SK-N-SH (cell line): ENCODE measurements around the gene ARID1B.

ENCODE experiments used
- EP300 ChIP-seq, 2 experiments: IDR thresholded peaks; 2 replicates each; pipeline versions ENCODE4 v1.4.0 to v1.6.1; 2012; ENCODE audit warnings: borderline replicate concordance in 1 of 2, low read depth in 1 of 2, low read length in 1 of 2
- EZH2phosphoT487 ChIP-seq: fragments of 200-600 bp; sonication (generic); IDR thresholded peaks from 2 replicates; pipeline ENCODE4 v1.6.1; 2017; ENCODE audit warnings: low read depth, mixed run types, mild to moderate bottlenecking, antibody characterized with exemption, moderate library complexity, borderline replicate concordance
- JUND ChIP-seq: IDR thresholded peaks from 2 replicates; pipeline ENCODE4 v1.4.0; 2012
- MXI1 ChIP-seq: IDR thresholded peaks from 2 replicates; pipeline ENCODE4 v1.6.1; 2012; ENCODE audit warnings: mild to moderate bottlenecking, low read depth, low read length, improper control_type of control experiment
- NFIC ChIP-seq: IDR thresholded peaks from 2 replicates; pipeline ENCODE4 v1.4.0; 2012; ENCODE audit warnings: borderline replicate concordance
- POLR2AphosphoS5 ChIP-seq: IDR thresholded peaks from 2 replicates; pipeline ENCODE4 v1.6.1; 2012; ENCODE audit warnings: low read depth, low read length
- RAD21 ChIP-seq: IDR thresholded peaks from 2 replicates; pipeline ENCODE4 v1.6.1; 2012; ENCODE audit warnings: mild to moderate bottlenecking, low read length
- RFX5 ChIP-seq: IDR thresholded peaks from 2 replicates; pipeline ENCODE4 v1.6.1; 2012; ENCODE audit warnings: mild to moderate bottlenecking, improper control_type of control experiment, low read length
- YY1 ChIP-seq: IDR thresholded peaks from 2 replicates; pipeline ENCODE4 v1.4.0; 2012; ENCODE audit warnings: low read depth, mild to moderate bottlenecking
- TF ChIP-seq, protein P1 (sequence below): IDR thresholded peaks from 2 replicates; pipeline ENCODE4 v1.4.0; 2012; ENCODE audit warnings: low read depth, borderline replicate concordance
- TF ChIP-seq, protein P2 (sequence below): fragments of 200-600 bp; sonication (generic); IDR thresholded peaks from 2 replicates; pipeline ENCODE4 v1.6.1; 2017; ENCODE audit warnings: antibody characterized with exemption, mild to moderate bottlenecking, moderate library complexity
- TF ChIP-seq, protein P3 (sequence below): fragments of 150-350 bp; IDR thresholded peaks from 2 replicates; pipeline ENCODE4 v1.6.1; 2016; ENCODE audit warnings: mild to moderate bottlenecking, low read depth, low read length
- TF ChIP-seq, protein P4 (sequence below): IDR thresholded peaks from 2 replicates; pipeline ENCODE4 v1.4.0; 2012; ENCODE audit warnings: low read depth

DNA sequence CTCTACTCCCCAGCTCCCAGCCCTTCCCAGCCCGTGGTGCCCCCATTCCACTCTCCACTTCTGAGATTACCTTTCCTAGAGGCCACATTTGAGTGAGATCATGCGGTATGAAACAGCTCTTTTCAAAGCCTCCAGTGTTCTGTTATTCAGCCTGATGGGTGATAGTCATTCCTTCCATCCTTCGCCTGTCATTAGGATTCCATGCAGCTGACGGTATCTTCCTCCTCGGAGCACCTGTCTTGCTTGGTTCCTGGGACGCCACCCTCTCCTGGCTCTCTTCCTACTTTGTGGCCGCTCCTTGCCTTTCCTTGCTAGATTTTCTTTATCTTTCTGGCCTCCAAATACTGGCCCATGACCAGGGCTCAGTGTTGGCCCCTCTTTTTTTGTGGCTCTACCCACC is 137.0 kb downstream of the ARID1B start:
- TF ChIP-seq EP300 (IDR thresholded peaks at IDR 0.05; ENCODE audit: borderline replicate concordance in 1 of 2, low read depth in 1 of 2, low read length in 1 of 2) (no peak), MXI1 (no peak), POLR2AphosphoS5 (no peak), RAD21 (no peak), RFX5 (no peak), YY1 (no peak), JUND (no peak), NFIC (no peak), EZH2phosphoT487 (no peak)
- TF ChIP-seq, protein P1, sequence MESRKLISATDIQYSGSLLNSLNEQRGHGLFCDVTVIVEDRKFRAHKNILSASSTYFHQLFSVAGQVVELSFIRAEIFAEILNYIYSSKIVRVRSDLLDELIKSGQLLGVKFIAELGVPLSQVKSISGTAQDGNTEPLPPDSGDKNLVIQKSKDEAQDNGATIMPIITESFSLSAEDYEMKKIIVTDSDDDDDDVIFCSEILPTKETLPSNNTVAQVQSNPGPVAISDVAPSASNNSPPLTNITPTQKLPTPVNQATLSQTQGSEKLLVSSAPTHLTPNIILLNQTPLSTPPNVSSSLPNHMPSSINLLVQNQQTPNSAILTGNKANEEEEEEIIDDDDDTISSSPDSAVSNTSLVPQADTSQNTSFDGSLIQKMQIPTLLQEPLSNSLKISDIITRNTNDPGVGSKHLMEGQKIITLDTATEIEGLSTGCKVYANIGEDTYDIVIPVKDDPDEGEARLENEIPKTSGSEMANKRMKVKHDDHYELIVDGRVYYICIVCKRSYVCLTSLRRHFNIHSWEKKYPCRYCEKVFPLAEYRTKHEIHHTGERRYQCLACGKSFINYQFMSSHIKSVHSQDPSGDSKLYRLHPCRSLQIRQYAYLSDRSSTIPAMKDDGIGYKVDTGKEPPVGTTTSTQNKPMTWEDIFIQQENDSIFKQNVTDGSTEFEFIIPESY, result no peak
- TF ChIP-seq, protein P2, sequence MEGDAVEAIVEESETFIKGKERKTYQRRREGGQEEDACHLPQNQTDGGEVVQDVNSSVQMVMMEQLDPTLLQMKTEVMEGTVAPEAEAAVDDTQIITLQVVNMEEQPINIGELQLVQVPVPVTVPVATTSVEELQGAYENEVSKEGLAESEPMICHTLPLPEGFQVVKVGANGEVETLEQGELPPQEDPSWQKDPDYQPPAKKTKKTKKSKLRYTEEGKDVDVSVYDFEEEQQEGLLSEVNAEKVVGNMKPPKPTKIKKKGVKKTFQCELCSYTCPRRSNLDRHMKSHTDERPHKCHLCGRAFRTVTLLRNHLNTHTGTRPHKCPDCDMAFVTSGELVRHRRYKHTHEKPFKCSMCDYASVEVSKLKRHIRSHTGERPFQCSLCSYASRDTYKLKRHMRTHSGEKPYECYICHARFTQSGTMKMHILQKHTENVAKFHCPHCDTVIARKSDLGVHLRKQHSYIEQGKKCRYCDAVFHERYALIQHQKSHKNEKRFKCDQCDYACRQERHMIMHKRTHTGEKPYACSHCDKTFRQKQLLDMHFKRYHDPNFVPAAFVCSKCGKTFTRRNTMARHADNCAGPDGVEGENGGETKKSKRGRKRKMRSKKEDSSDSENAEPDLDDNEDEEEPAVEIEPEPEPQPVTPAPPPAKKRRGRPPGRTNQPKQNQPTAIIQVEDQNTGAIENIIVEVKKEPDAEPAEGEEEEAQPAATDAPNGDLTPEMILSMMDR, result no peak
- TF ChIP-seq, protein P3, sequence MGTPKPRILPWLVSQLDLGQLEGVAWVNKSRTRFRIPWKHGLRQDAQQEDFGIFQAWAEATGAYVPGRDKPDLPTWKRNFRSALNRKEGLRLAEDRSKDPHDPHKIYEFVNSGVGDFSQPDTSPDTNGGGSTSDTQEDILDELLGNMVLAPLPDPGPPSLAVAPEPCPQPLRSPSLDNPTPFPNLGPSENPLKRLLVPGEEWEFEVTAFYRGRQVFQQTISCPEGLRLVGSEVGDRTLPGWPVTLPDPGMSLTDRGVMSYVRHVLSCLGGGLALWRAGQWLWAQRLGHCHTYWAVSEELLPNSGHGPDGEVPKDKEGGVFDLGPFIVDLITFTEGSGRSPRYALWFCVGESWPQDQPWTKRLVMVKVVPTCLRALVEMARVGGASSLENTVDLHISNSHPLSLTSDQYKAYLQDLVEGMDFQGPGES, result no peak
- TF ChIP-seq, protein P4, sequence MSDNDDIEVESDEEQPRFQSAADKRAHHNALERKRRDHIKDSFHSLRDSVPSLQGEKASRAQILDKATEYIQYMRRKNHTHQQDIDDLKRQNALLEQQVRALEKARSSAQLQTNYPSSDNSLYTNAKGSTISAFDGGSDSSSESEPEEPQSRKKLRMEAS, result no peak
